H1 (cell line): ENCODE results near the gene MFAP1. TPM values are rescaled to one million over a fixed set of nuclear protein-coding genes. Genes with fewer than 3 reads are reported as not detected.

Experiments
- CTCF ChIA-PET: fragments of 300-600 bp; sonication (Branson Sonifier 250); formaldehyde crosslinking; loops from one replicate; lab custom pipeline; 2021; ENCODE audit not compliant: partially characterized antibody; lab: Charles Lee
- POLR2A ChIA-PET: fragments of 300-600 bp; sonication (Branson Sonifier 250); formaldehyde crosslinking; loops from one replicate; lab custom pipeline; 2021; ENCODE audit warnings: inconsistent platforms; ENCODE audit not compliant: partially characterized antibody; lab: Charles Lee
- DNase-seq, 2 experiments: peaks; one replicate each; pipeline versions ENCODE4 v3.0.0 to v3.0.0-alpha.2; 2010 to 2022; ENCODE audit warnings: low spot score in 2 of 2, low read depth in 1 of 2, mixed read lengths in 1 of 2
- FAIRE-seq: peaks from 2 replicates; lab custom pipeline; 2011; peaks lifted over from hg19 to GRCh38; lab: Jason Lieb, UNC
- H2AFZ ChIP-seq: 2 replicates; pipeline ENCODE4 v1.8.1; 2012; ENCODE audit warnings: low read length, inconsistent platforms
- H2AK5ac ChIP-seq: 2 replicates; pipeline ENCODE4 v1.6.1; 2013; ENCODE audit warnings: low read depth, low read length
- H2BK120ac ChIP-seq: replicated peaks from 2 replicates; pipeline ENCODE3; 2013; ENCODE audit warnings: low read depth, low read length, inconsistent platforms
- H2BK12ac ChIP-seq: 2 replicates; pipeline ENCODE4 v1.6.1; 2013; ENCODE audit warnings: low read depth, low read length
- H2BK15ac ChIP-seq: 2 replicates; pipeline ENCODE4 v1.6.1; 2013; ENCODE audit warnings: low read length
- H2BK20ac ChIP-seq: 2 replicates; pipeline ENCODE4 v1.6.1; 2013; ENCODE audit warnings: low read length
- H2BK5ac ChIP-seq: 2 replicates; pipeline ENCODE4 v1.6.1; 2013; ENCODE audit warnings: low read depth, low read length
- H3K14ac ChIP-seq: 2 replicates; pipeline ENCODE4 v1.6.1; 2013; ENCODE audit warnings: inconsistent platforms; ENCODE audit not compliant: insufficient read length
- H3K18ac ChIP-seq: 2 replicates; pipeline ENCODE4 v1.6.1; 2013; ENCODE audit warnings: low read length; ENCODE audit errors: extremely low read depth
- H3K23ac ChIP-seq: 2 replicates; pipeline ENCODE4 v1.6.1; 2013; ENCODE audit warnings: inconsistent platforms; ENCODE audit not compliant: insufficient read length
- H3K23me2 ChIP-seq: 2 replicates; pipeline ENCODE4 v1.6.1; 2013; ENCODE audit warnings: low read depth, low read length
- H3K27ac ChIP-seq: 2 replicates; pipeline ENCODE4 v1.6.1; 2011; ENCODE audit warnings: low read depth, low read length, inconsistent platforms
- H3K27me3 ChIP-seq, 4 experiments: replicated peaks in 1 of 4; 1 replicate in 1 of 4; 2 replicates in 3 of 4; pipeline versions ENCODE4 v1.6.1 to v1.8.1; 2011 to 2013; ENCODE audit warnings: low read length in 3 of 4, mild to moderate bottlenecking in 3 of 4, inconsistent platforms in 2 of 4, mixed read lengths in 2 of 4, moderate library complexity in 1 of 4; ENCODE audit not compliant: control insufficient read depth in 3 of 4, insufficient read depth in 3 of 4; ENCODE audit errors: extremely low read depth in 1 of 4
- H3K36me3 ChIP-seq, 4 experiments: 2 replicates each; pipeline versions ENCODE4 v1.6.1 to v1.8.1; 2011 to 2013; ENCODE audit warnings: mild to moderate bottlenecking in 4 of 4, low read length in 3 of 4, moderate library complexity in 2 of 4, control low read depth in 1 of 4, inconsistent platforms in 1 of 4; ENCODE audit not compliant: insufficient read depth in 4 of 4, control insufficient read depth in 2 of 4
- H3K4ac ChIP-seq: replicated peaks from 2 replicates; pipeline ENCODE3; 2013; ENCODE audit warnings: low read length, low read depth, mixed read lengths, inconsistent platforms; ENCODE audit not compliant: insufficient read length
- H3K4me1 ChIP-seq, 4 experiments: replicated peaks in 1 of 4; 1 replicate in 1 of 4; 2 replicates in 3 of 4; pipeline versions ENCODE4 v1.6.1 to v1.8.1; 2011 to 2013; ENCODE audit warnings: low read length in 3 of 4, inconsistent platforms in 2 of 4, mixed read lengths in 1 of 4; ENCODE audit not compliant: insufficient read depth in 4 of 4, control insufficient read depth in 3 of 4
- H3K4me2 ChIP-seq, 2 experiments: 2 replicates each; pipeline versions ENCODE4 v1.6.1 to v1.8.1; 2011 to 2013; ENCODE audit warnings: low read depth in 2 of 2, low read length in 2 of 2, control low read depth in 1 of 2, inconsistent platforms in 1 of 2, mild to moderate bottlenecking in 1 of 2; ENCODE audit not compliant: insufficient read depth in 1 of 2
- H3K4me3 ChIP-seq, 4 experiments: fragments of 200-600, 300-600 bp in 1 of 4; sonication (generic), shearing (Covaris generic), sonication (Bioruptor Twin) in 1 of 4; 2 replicates each; pipeline versions ENCODE4 v1.5.1 to v1.8.1; 2011 to 2016; ENCODE audit warnings: low read length in 4 of 4, low read depth in 3 of 4, control low read depth in 2 of 4, inconsistent platforms in 2 of 4, mild to moderate bottlenecking in 2 of 4, mixed read lengths in 1 of 4, moderate library complexity in 1 of 4; ENCODE audit not compliant: insufficient read depth in 2 of 4; ENCODE audit errors: extremely low read depth in 1 of 4
- H3K56ac ChIP-seq: replicated peaks from 2 replicates; pipeline ENCODE3; 2013; ENCODE audit warnings: low read depth, mild to moderate bottlenecking, mixed read lengths, low read length, inconsistent platforms; ENCODE audit not compliant: insufficient read length
- H3K79me1 ChIP-seq: 2 replicates; pipeline ENCODE4 v1.6.1; 2013; ENCODE audit warnings: low read depth, low read length, control low read depth
- H3K79me2 ChIP-seq, 2 experiments: 2 replicates each; pipeline versions ENCODE4 v1.6.1 to v1.8.1; 2012 to 2013; ENCODE audit warnings: low read length in 2 of 2, mild to moderate bottlenecking in 2 of 2, inconsistent platforms in 1 of 2; ENCODE audit not compliant: insufficient read depth in 2 of 2, control insufficient read depth in 1 of 2
- H3K9ac ChIP-seq, 4 experiments: replicated peaks in 1 of 4; 1 replicate in 1 of 4; 2 replicates in 3 of 4; pipeline versions ENCODE4 v1.6.1 to v1.8.1; 2011 to 2013; ENCODE audit warnings: low read depth in 3 of 4, low read length in 3 of 4, control low read depth in 2 of 4, mild to moderate bottlenecking in 2 of 4, moderate library complexity in 2 of 4, inconsistent platforms in 1 of 4; ENCODE audit errors: extremely low read depth in 1 of 4
- H3K9me3 ChIP-seq, 2 experiments: 2 replicates each; pipeline versions ENCODE4 v1.6.1 to v1.8.1; 2012 to 2013; ENCODE audit warnings: mild to moderate bottlenecking in 2 of 2, moderate library complexity in 2 of 2, control low read depth in 1 of 2, inconsistent platforms in 1 of 2, low read depth in 1 of 2, low read length in 1 of 2, mixed read lengths in 1 of 2; ENCODE audit not compliant: insufficient read depth in 2 of 2
- H4K20me1 ChIP-seq, 2 experiments: replicated peaks in 1 of 2; 2 replicates each; pipeline versions ENCODE3 to v1.8.1; 2011 to 2013; ENCODE audit warnings: inconsistent platforms in 2 of 2, low read length in 2 of 2, mild to moderate bottlenecking in 1 of 2; ENCODE audit not compliant: insufficient read depth in 2 of 2, control insufficient read depth in 1 of 2
- H4K5ac ChIP-seq: 2 replicates; pipeline ENCODE4 v1.6.1; 2013; ENCODE audit warnings: low read length, low read depth, mixed read lengths, inconsistent platforms; ENCODE audit not compliant: insufficient read length
- H4K8ac ChIP-seq: 2 replicates; pipeline ENCODE4 v1.8.0; 2013; ENCODE audit warnings: mild to moderate bottlenecking, moderate library complexity, low read length, inconsistent platforms; ENCODE audit not compliant: insufficient read depth; ENCODE audit errors: extremely low read depth
- H4K91ac ChIP-seq: replicated peaks from 2 replicates; pipeline ENCODE3; 2013; ENCODE audit warnings: low read length, mixed read lengths, inconsistent platforms; ENCODE audit not compliant: insufficient read length
- BACH1 ChIP-seq: IDR thresholded peaks from 2 replicates; pipeline ENCODE4 v1.6.1; 2012; ENCODE audit warnings: low read length, improper control_type of control experiment
- CBX5 ChIP-seq: fragments of 300-800, 300-1000 bp; sonication (generic); IDR thresholded peaks from 2 replicates; pipeline ENCODE4 v1.7.1; 2016; ENCODE audit warnings: antibody characterized with exemption, low read length, low read depth
- CHD1 ChIP-seq: IDR thresholded peaks from 2 replicates; pipeline ENCODE4 v1.6.1; 2012; ENCODE audit warnings: low read depth, low read length, improper control_type of control experiment
- CTBP2 ChIP-seq: IDR thresholded peaks from 2 replicates; pipeline ENCODE4 v1.7.0; 2011; ENCODE audit warnings: borderline replicate concordance, mild to moderate bottlenecking, moderate library complexity, mixed read lengths, low read length; ENCODE audit not compliant: insufficient read depth, insufficient read length
- EGR1 ChIP-seq: IDR thresholded peaks from 2 replicates; pipeline ENCODE4 v1.6.1; 2011; ENCODE audit warnings: low read depth, low read length, borderline replicate concordance
- EZH2 ChIP-seq: fragments of 200-600 bp; sonication (generic); IDR thresholded peaks from 2 replicates; pipeline ENCODE4 v1.7.1; 2012; ENCODE audit warnings: low read depth, mild to moderate bottlenecking, moderate library complexity, low read length, inconsistent platforms; ENCODE audit not compliant: severe bottlenecking
- FOSL1 ChIP-seq: IDR thresholded peaks from 2 replicates; pipeline ENCODE4 v1.6.1; 2011; ENCODE audit warnings: mild to moderate bottlenecking, low read depth, low read length, moderate library complexity; ENCODE audit not compliant: insufficient read depth
- HDAC2 ChIP-seq, 2 experiments: fragments of 300-600 bp in 1 of 2; sonication (generic) in 1 of 2; IDR thresholded peaks; 2 replicates each; pipeline ENCODE4 v1.6.1; 2011 to 2012; ENCODE audit warnings: low read depth in 2 of 2, low read length in 2 of 2, mild to moderate bottlenecking in 2 of 2, moderate library complexity in 2 of 2, borderline replicate concordance in 1 of 2, inconsistent platforms in 1 of 2
- JUN ChIP-seq: IDR thresholded peaks from 2 replicates; pipeline ENCODE4 v1.6.1; 2011; ENCODE audit warnings: low read depth, mild to moderate bottlenecking, improper control_type of control experiment, low read length
- KDM1A ChIP-seq: fragments of 200-600, 300-600 bp; sonication (generic); IDR thresholded peaks from 2 replicates; pipeline ENCODE4 v1.7.1; 2016; ENCODE audit warnings: mild to moderate bottlenecking, low read length, borderline replicate concordance
- MAFK ChIP-seq: IDR thresholded peaks from 2 replicates; pipeline ENCODE4 v1.6.1; 2012; ENCODE audit warnings: low read depth, mild to moderate bottlenecking, improper control_type of control experiment, low read length
- NRF1 ChIP-seq: IDR thresholded peaks from 2 replicates; pipeline ENCODE4 v1.6.1; 2011; ENCODE audit warnings: mild to moderate bottlenecking, low read depth, low read length, improper control_type of control experiment
- PHF8 ChIP-seq: fragments of 200-600 bp; sonication (generic); conservative IDR thresholded peaks from 2 replicates; pipeline ENCODE4 v1.7.1; 2012; ENCODE audit warnings: low read depth, mild to moderate bottlenecking, inconsistent platforms, low read length, moderate library complexity
- RXRA ChIP-seq: IDR thresholded peaks from 2 replicates; pipeline ENCODE4 v1.6.1; 2011; ENCODE audit warnings: low read depth, mild to moderate bottlenecking, low read length, moderate library complexity; ENCODE audit not compliant: insufficient read depth
- SP1 ChIP-seq: IDR thresholded peaks from 2 replicates; pipeline ENCODE4 v1.6.1; 2011; ENCODE audit warnings: low read depth, low read length
- ZNF274 ChIP-seq: IDR thresholded peaks from 2 replicates; pipeline ENCODE4 v1.7.0; 2012; ENCODE audit warnings: low read length, borderline replicate concordance; ENCODE audit errors: extremely low read depth
- polyA plus RNA-seq, 7 experiments: library from polyadenylated mRNA; depleted of rRNA in 3 of 7; stranded (reverse) in 5 of 7; unstranded in 2 of 7; fragments of >200 nt in 5 of 7; fragments of 200-250 nt in 2 of 7; gene quantifications; 1 replicate in 5 of 7; 2 replicates in 1 of 7; 4 replicates in 1 of 7; pipeline versions ENCODE4 v1.2.1 to v1.2.3, GENCODE V29; 2011 to 2013; ENCODE audit warnings: missing spikeins in 2 of 7, mixed read lengths in 2 of 7
- total RNA-seq: library from RNA; stranded (reverse); fragmentation: NEBNext Ultra II Directional; extraction: Animal tissue kit (Norgen Biotek cat#: 25700); gene quantifications from 2 replicates; pipeline ENCODE4 v1.2.1, GENCODE V29; 2021

The MFAP1 gene
- total and polyA plus RNA-seq, 2 of the 8 experiments (the other 6 are each of a cell fraction or from before 2014, with no cell fraction given) = 23.6 to 36.7 TPM

DNA sequence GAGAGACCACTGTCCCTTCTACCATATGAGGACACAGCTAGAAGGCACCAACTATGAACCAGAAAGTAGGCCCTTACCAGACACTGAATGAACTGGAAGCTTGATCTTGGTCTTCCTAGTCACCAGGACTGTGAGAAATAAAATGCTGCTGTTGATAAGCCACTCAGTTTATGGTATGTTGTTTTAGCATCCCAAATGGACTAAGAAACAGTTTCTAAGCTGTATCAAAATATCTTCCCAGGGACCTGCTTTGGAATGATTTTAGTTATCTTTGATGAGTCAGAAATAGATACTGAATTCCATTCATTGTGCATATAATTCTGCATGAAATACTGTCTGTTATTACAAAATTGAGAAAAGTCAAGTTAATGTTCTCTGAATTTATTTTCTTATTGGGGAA is 20.9 kb upstream of the MFAP1 start:
- POLR2A ChIA-PET = no interaction called here
- TF ChIP-seq EGR1 (no peak), CTBP2 (no peak), JUN (no peak), FOSL1 (no peak), EZH2 (no peak), PHF8 (no peak), HDAC2 (IDR thresholded peaks at IDR 0.05; ENCODE audit: borderline replicate concordance in 1 of 2, low read depth in 2 of 2, low read length in 2 of 2) (no peak), BACH1 (no peak), CBX5 (no peak), NRF1 (no peak), KDM1A (no peak), ZNF274 (no peak), MAFK (no peak), SP1 (no peak), CHD1 (no peak), RXRA (no peak)

More for the DNA sequence above, 20.9 kb upstream of the MFAP1 start:
- Histone ChIP-seq H2BK5ac (no peak overlapping the region), H2AK5ac (no peak overlapping the region), H3K36me3 (peaks cover 0 to 26% (median 4%) of the 10 kb centered on the region in 4 experiments; a peak in 4 of 8 replicates), H2BK15ac (no peak overlapping the region), H3K27ac (no peak overlapping the region), H3K4me1 (no peaks in the 10 kb centered on the region), H4K8ac (no peak overlapping the region), H3K4me2 (no peak overlapping the region), H2BK120ac (no peak overlapping the region), H3K9ac (no peak overlapping the region), H4K20me1 (peaks cover 0 to 3% of the 10 kb centered on the region in 2 experiments), H3K56ac (no peak overlapping the region), H3K27me3 (no peaks in the 10 kb centered on the region), H3K4me3 (no peak overlapping the region), H3K79me2 (no peaks in the 10 kb centered on the region), H2AFZ (no peak overlapping the region), H3K14ac (no peak overlapping the region), H2BK20ac (no peak overlapping the region), H3K4ac (no peak overlapping the region), H3K79me1 (no peaks in the 10 kb centered on the region), H4K5ac (no peak overlapping the region), H3K23ac (no peak overlapping the region), H3K23me2 (no peaks in the 10 kb centered on the region), H2BK12ac (no peak overlapping the region), H3K18ac (no peak overlapping the region), H4K91ac (no peak overlapping the region), H3K9me3 (no peaks in the 10 kb centered on the region)
- CTCF ChIA-PET = no interaction called here
- DNase-seq = no peak
- FAIRE-seq = no peak
